HG02885 (cell line): ENCODE results near the gene NOP53.
"Not testable (repeated sequence)": the region's sequence is repeated elsewhere in the genome, so short reads cannot be mapped to it uniquely, and the experiment has no call there.

Experiments
- ATAC-seq: cut with Tn5 transposase; IDR thresholded peaks from one replicate; pipeline ENCODE4 v1.9.1; 2021; ENCODE audit warnings: mild to moderate bottlenecking; ENCODE audit not compliant: unreplicated experiment, poor library complexity

The NOP53 gene

GRCh38 chr19:47802521-47803043, 57.2 kb downstream of the NOP53 start:
- no peak for ATAC-seq

GRCh38 chr19:47803148-47803547, 57.8 kb downstream of the NOP53 start:
- ATAC-seq = not testable (repeated sequence)

- not testable (repeated sequence) for ATAC-seq
Observed at GRCh38 chr19:47803671-47804070, 58.3 kb downstream of the NOP53 start.

- ATAC-seq = not testable (repeated sequence)
Observed at GRCh38 chr19:47804451-47804850, 59.1 kb downstream of the NOP53 start, which contains the start of gene TPRX1. Gene TPRX1 (minus strand): TSS chr19:47804551. CDS start chr19:47804539, 12 bp downstream.

- no peak for ATAC-seq
Observed at GRCh38 chr19:47805313-47805712, 60.0 kb downstream of the NOP53 start.

GRCh38 chr19:47806435-47806834, 61.1 kb downstream of the NOP53 start:
- no peak for ATAC-seq
